Mesenchymal stem cell (in vitro differentiated cells and primary cell): ENCODE data around the gene GGPS1. TPM values are rescaled to one million over a fixed set of nuclear protein-coding genes. Genes with fewer than 3 reads are reported as not detected.
"Not testable (repeated sequence)": the region's sequence is repeated elsewhere in the genome, so short reads cannot be mapped to it uniquely, and the experiment has no call there.

Source experiments
- DNase-seq: peaks from one replicate; pipeline ENCODE4 v3.0.0-alpha.2; 2013
- H2AFZ ChIP-seq: one replicate; pipeline ENCODE4 v1.6.1; 2013; ENCODE audit warnings: low read depth, mild to moderate bottlenecking, control low read depth, inconsistent platforms, low read length, moderate library complexity
- H2AK5ac ChIP-seq: 2 replicates; pipeline ENCODE4 v1.6.1; 2013; ENCODE audit warnings: low read length, moderate library complexity, mild to moderate bottlenecking, inconsistent platforms; ENCODE audit not compliant: severe bottlenecking
- H2BK120ac ChIP-seq: one replicate; pipeline ENCODE4 v1.6.1; 2013; ENCODE audit warnings: low read depth, mild to moderate bottlenecking, inconsistent platforms, low read length, moderate library complexity
- H2BK12ac ChIP-seq, 2 experiments: one replicate each; pipeline ENCODE4 v1.6.1; 2013; ENCODE audit warnings: inconsistent platforms in 2 of 2, low read length in 2 of 2, mild to moderate bottlenecking in 2 of 2, moderate library complexity in 2 of 2, control low read depth in 1 of 2
- H2BK15ac ChIP-seq: one replicate; pipeline ENCODE4 v1.6.1; 2013; ENCODE audit warnings: mild to moderate bottlenecking, low read depth, inconsistent platforms; ENCODE audit not compliant: poor library complexity, severe bottlenecking
- H2BK5ac ChIP-seq: 2 replicates; pipeline ENCODE4 v1.6.1; 2013; ENCODE audit warnings: low read depth, mild to moderate bottlenecking, low read length, control low read depth, inconsistent platforms; ENCODE audit not compliant: poor library complexity, severe bottlenecking
- H3K14ac ChIP-seq, 2 experiments: one replicate each; pipeline ENCODE4 v1.6.1; 2013; ENCODE audit warnings: inconsistent platforms in 2 of 2, low read length in 2 of 2, control low read depth in 1 of 2, mild to moderate bottlenecking in 1 of 2, moderate library complexity in 1 of 2
- H3K18ac ChIP-seq, 2 experiments: one replicate each; pipeline ENCODE4 v1.6.1; 2013; ENCODE audit warnings: inconsistent platforms in 2 of 2, low read length in 2 of 2, control low read depth in 1 of 2, low read depth in 1 of 2, mild to moderate bottlenecking in 1 of 2
- H3K23ac ChIP-seq, 2 experiments: one replicate each; pipeline ENCODE4 v1.6.1; 2013; ENCODE audit warnings: inconsistent platforms in 2 of 2, low read length in 2 of 2, mild to moderate bottlenecking in 2 of 2, moderate library complexity in 2 of 2, control low read depth in 1 of 2
- H3K27ac ChIP-seq: 2 replicates; pipeline ENCODE4 v1.5.1; 2013; ENCODE audit warnings: mild to moderate bottlenecking, moderate library complexity, low read length, control low read depth, inconsistent platforms; ENCODE audit not compliant: poor library complexity, severe bottlenecking
- H3K27me3 ChIP-seq, 2 experiments: 2 replicates each; pipeline versions ENCODE4 v1.6.1 to v1.7.0; 2013; ENCODE audit warnings: low read length in 2 of 2, mild to moderate bottlenecking in 2 of 2, moderate library complexity in 2 of 2, control low read depth in 1 of 2, inconsistent platforms in 1 of 2; ENCODE audit not compliant: control insufficient read depth in 1 of 2, insufficient read depth in 1 of 2
- H3K36me3 ChIP-seq, 2 experiments: 2 replicates each; pipeline versions ENCODE4 v1.6.1 to v1.7.0; 2013; ENCODE audit warnings: low read length in 2 of 2, control low read depth in 1 of 2, inconsistent platforms in 1 of 2, low read depth in 1 of 2, mild to moderate bottlenecking in 1 of 2; ENCODE audit not compliant: insufficient read depth in 2 of 2, control insufficient read depth in 1 of 2
- H3K4ac ChIP-seq, 2 experiments: one replicate each; pipeline ENCODE4 v1.6.1; 2013; ENCODE audit warnings: inconsistent platforms in 2 of 2, low read length in 2 of 2, mild to moderate bottlenecking in 2 of 2, moderate library complexity in 2 of 2, control low read depth in 1 of 2, low read depth in 1 of 2
- H3K4me1 ChIP-seq: 2 replicates; pipeline ENCODE4 v1.6.1; 2013; ENCODE audit warnings: low read depth, low read length, control low read depth; ENCODE audit not compliant: control insufficient read depth, insufficient read depth
- H3K4me2 ChIP-seq: 2 replicates; pipeline ENCODE4 v1.6.1; 2013; ENCODE audit warnings: low read length, mild to moderate bottlenecking, inconsistent platforms; ENCODE audit not compliant: poor library complexity, severe bottlenecking
- H3K4me3 ChIP-seq, 2 experiments: 2 replicates each; pipeline versions ENCODE4 v1.5.1 to v1.7.0; 2013; ENCODE audit warnings: low read length in 2 of 2, mild to moderate bottlenecking in 2 of 2, control low read depth in 1 of 2, low read depth in 1 of 2; ENCODE audit not compliant: insufficient read depth in 1 of 2
- H3K79me1 ChIP-seq: replicated peaks from 2 replicates; pipeline ENCODE4 v1.6.1; 2013; ENCODE audit warnings: mild to moderate bottlenecking, control low read depth, low read length, inconsistent platforms; ENCODE audit not compliant: poor library complexity, severe bottlenecking
- H3K9ac ChIP-seq: 2 replicates; pipeline ENCODE4 v1.7.0; 2013; ENCODE audit warnings: mild to moderate bottlenecking, low read length, moderate library complexity
- H3K9me3 ChIP-seq: 2 replicates; pipeline ENCODE4 v1.7.0; 2013; ENCODE audit warnings: mild to moderate bottlenecking, low read length; ENCODE audit not compliant: control insufficient read depth
- H4K8ac ChIP-seq: one replicate; pipeline ENCODE4 v1.6.1; 2013; ENCODE audit warnings: inconsistent platforms, mild to moderate bottlenecking, low read length, moderate library complexity
- H4K91ac ChIP-seq: one replicate; pipeline ENCODE4 v1.6.1; 2013; ENCODE audit warnings: mild to moderate bottlenecking, low read length, inconsistent platforms
- WGBS: methylation state at CpG from one replicate; pipeline ENCODE4 v1.1.7; 2013; ENCODE audit warnings: mixed read lengths; 5-methylcytosine and 5-hydroxymethylcytosine counted together
- small RNA-seq: library from polyadenylated mRNA; stranded (forward); fragments of <200 nt; extraction: miRNeasy Mini kit (QIAGEN cat#:217004); gene quantifications from one replicate; pipeline ENCODE3, GENCODE V24; 2013; ENCODE audit warnings: low read depth

Gene GGPS1

GRCh38 chr1:235385633-235386032, 57.3 kb downstream of the GGPS1 start:
- H3K27ac ChIP-seq, H3K4me3 ChIP-seq, H2AFZ ChIP-seq, H3K9ac ChIP-seq, H3K9me3 ChIP-seq, H2AK5ac ChIP-seq, H4K91ac ChIP-seq, H2BK5ac ChIP-seq, H3K4ac ChIP-seq, DNase-seq, H3K14ac ChIP-seq, H3K79me1 ChIP-seq, H3K27me3 ChIP-seq, H3K4me2 ChIP-seq, H3K23ac ChIP-seq, H2BK12ac ChIP-seq, H3K18ac ChIP-seq, H3K36me3 ChIP-seq, H2BK120ac ChIP-seq, H2BK15ac ChIP-seq, H4K8ac ChIP-seq, H3K4me1 ChIP-seq: not testable (repeated sequence)
- 80% methylated on average over 1 of the region's 1 CpG for WGBS

GRCh38 chr1:235391874-235392273, 63.5 kb downstream of the GGPS1 start:
- H3K23ac ChIP-seq, result no peak overlapping the region
- H3K27ac ChIP-seq, result no peak overlapping the region
- H3K14ac ChIP-seq, result no peak overlapping the region
- no peak overlapping the region for H2BK15ac ChIP-seq
- 80% methylated on average over 1 of the region's 4 CpGs for WGBS
- H2AK5ac ChIP-seq, result no peak overlapping the region
- no peak overlapping the region for H2AFZ ChIP-seq
- H2BK5ac ChIP-seq, result no peak overlapping the region
- no peak overlapping the region for H3K18ac ChIP-seq
- no peak overlapping the region for H2BK120ac ChIP-seq
- no peak overlapping the region for H3K9ac ChIP-seq
- no peak overlapping the region for H4K91ac ChIP-seq
- H3K79me1 ChIP-seq, result peaks cover 11% of the 10 kb centered on the region
- H2BK12ac ChIP-seq, result no peak overlapping the region
- DNase-seq, result no peak
- H3K4me2 ChIP-seq, result no peak overlapping the region
- H3K27me3 ChIP-seq, result no peaks in the 10 kb centered on the region
- no peak overlapping the region for H3K4me3 ChIP-seq
- H3K4ac ChIP-seq, result no peak overlapping the region
- H3K9me3 ChIP-seq, result peaks cover 3% of the 10 kb centered on the region
- H3K36me3 ChIP-seq, result no peaks in the 10 kb centered on the region
- H3K4me1 ChIP-seq, result peaks cover 1% of the 10 kb centered on the region
- no peak overlapping the region for H4K8ac ChIP-seq

Small RNAs within 50 kb of the gene (small RNA-seq; reads per million reads assigned to genes)
- not detected for gene AL391994.1
